Muscle layer of colon (tissue), 2 donors: ENCODE measurements around the gene TSC22D3.
"Not testable (repeated sequence)": the region's sequence is repeated elsewhere in the genome, so short reads cannot be mapped to it uniquely, and the experiment has no call there.

ENCODE experiments used
- H3K27ac ChIP-seq: one replicate; pipeline ENCODE4 v1.7.0; 2013; ENCODE audit warnings: low read depth, mild to moderate bottlenecking, low read length, moderate library complexity
- H3K27me3 ChIP-seq, 2 donors: one replicate each; pipeline ENCODE4 v1.7.0; 2013; ENCODE audit warnings: low read length in 2 of 2, mild to moderate bottlenecking in 2 of 2; ENCODE audit not compliant: insufficient read depth in 2 of 2, control insufficient read depth in 1 of 2
- H3K36me3 ChIP-seq: one replicate; pipeline ENCODE4 v1.7.0; 2013; ENCODE audit warnings: mild to moderate bottlenecking, low read length; ENCODE audit not compliant: insufficient read depth
- H3K4me1 ChIP-seq: one replicate; pipeline ENCODE4 v1.7.0; 2013; ENCODE audit warnings: mild to moderate bottlenecking, low read length; ENCODE audit not compliant: insufficient read depth
- H3K4me3 ChIP-seq, 2 donors: one replicate each; pipeline ENCODE4 v1.7.0; 2013; ENCODE audit warnings: low read length in 2 of 2, low read depth in 1 of 2, mild to moderate bottlenecking in 1 of 2, moderate library complexity in 1 of 2
- H3K9ac ChIP-seq: one replicate; pipeline ENCODE4 v1.7.0; 2013; ENCODE audit warnings: low read length
- H3K9me3 ChIP-seq: one replicate; pipeline ENCODE4 v1.7.0; 2013; ENCODE audit warnings: mild to moderate bottlenecking, low read length
- donor health status: abdominal sarcoma.
- donor health status: Adenocarcinoma of cecum.

Gene TSC22D3

DNA sequence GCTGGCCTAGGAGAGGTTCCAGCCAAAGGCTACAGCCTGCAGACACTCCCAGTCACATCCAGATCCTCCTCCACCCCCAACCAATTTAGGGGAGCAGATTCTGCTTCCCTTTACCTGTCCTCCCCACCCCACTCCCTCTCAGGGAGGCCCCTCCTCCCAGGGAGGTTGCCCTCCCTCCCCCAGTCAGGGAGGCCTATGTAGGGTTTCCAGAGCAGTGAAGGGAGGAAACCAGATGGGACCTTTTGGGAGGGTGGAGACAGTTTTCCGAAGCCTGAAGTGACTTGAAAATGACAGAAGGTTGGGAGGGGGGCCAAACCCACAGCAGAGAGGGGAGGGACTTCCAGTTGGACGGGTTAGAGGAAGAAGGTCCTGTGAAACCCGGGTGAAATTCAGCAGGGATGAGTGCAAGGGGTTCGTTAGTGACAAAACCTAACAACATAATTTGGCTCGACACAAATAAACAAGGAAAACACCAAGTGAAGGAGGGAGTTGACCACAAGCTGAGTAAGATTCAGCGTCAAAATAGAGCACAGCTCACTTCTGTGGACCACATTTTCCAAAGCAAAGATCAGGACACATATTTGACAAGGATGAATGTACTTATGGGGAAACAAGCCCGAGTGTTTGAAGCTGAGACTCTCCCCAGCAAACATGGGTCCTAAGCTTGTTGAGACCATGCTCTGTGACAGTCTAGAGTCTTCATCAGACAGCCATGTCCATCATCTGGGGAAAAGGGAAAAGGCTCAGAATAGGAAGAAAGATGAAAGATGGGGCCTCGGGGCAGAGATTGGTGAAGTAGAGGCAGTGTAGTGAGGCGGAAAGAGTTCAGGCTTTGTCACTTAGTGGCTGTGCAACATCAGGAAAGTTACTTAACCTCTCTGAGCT lies 100.9 kb downstream of the TSC22D3 start:
- H3K4me3 ChIP-seq, result peak overlapping the region in 1 of 2 donors; percentile 39
- H3K9ac ChIP-seq, result no peak overlapping the region
- peaks cover 7 to 8% of the 10 kb centered on the region in 2 donors for H3K27me3 ChIP-seq
- no peaks in the 10 kb centered on the region for H3K9me3 ChIP-seq
- H3K27ac ChIP-seq, result peak overlapping the region; percentile 48
- no peaks in the 10 kb centered on the region for H3K36me3 ChIP-seq
- peaks cover 11% of the 10 kb centered on the region for H3K4me1 ChIP-seq

DNA sequence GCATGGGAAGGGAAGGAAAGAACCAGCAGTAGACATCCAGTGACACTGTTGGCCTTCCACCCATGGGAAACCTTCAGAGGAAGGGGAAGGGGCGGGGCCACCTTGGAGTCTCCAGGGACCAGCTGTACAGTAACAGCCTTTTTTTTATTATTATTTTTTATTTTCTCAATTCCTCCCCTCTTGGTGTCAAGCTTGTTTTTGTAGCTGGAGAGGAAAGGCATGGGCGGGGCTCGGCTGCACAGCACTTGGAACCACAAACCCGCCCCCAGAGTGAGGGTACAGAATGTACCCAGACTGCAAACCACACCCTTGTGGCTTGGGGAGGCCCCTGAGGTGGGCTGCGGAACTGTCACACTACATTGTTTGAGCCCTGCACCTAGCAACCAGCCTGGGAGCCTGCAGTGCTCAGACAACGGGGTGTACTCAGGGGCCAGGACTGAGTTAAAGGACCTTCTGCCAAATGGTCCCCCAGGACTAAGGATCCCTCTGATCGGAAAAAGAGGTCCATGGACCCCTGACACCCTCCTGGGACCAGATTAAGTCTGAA lies 101.6 kb downstream of the TSC22D3 start:
- Histone ChIP-seq H3K4me1 (peaks cover 11% of the 10 kb centered on the region), H3K36me3 (no peaks in the 10 kb centered on the region), H3K27me3 (peaks cover 7 to 8% of the 10 kb centered on the region in 2 donors), H3K9me3 (no peaks in the 10 kb centered on the region), H3K9ac (no peak overlapping the region), H3K4me3 (no peak overlapping the region), H3K27ac (no peak overlapping the region)

DNA sequence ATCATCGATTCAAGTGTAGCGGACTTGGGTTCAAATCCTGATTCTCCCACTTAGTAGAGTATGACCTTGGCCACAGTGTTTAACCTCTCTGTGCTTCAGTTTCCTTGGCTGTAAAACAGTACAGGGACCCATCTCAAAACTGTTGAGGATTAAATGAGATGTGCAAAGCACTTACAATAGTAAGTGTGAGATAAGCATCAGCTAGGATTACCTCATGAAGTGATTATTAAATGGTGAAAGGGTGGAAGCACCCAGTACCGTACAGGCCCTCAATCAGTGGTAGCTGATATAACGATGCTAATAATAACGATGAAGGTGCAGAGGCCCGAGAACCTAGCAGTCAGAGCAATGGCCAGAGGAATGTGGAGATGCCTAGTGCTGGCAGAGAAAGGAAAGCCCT lies 102.2 kb downstream of the TSC22D3 start:
- H3K9ac ChIP-seq, result peak overlapping the region; percentile 5
- no peaks in the 10 kb centered on the region for H3K9me3 ChIP-seq
- no peaks in the 10 kb centered on the region for H3K36me3 ChIP-seq
- peaks cover 7 to 8% of the 10 kb centered on the region in 2 donors for H3K27me3 ChIP-seq
- H3K4me3 ChIP-seq, result no peak overlapping the region
- H3K27ac ChIP-seq, result peak overlapping the region; percentile 23
- peaks cover 11% of the 10 kb centered on the region for H3K4me1 ChIP-seq

DNA sequence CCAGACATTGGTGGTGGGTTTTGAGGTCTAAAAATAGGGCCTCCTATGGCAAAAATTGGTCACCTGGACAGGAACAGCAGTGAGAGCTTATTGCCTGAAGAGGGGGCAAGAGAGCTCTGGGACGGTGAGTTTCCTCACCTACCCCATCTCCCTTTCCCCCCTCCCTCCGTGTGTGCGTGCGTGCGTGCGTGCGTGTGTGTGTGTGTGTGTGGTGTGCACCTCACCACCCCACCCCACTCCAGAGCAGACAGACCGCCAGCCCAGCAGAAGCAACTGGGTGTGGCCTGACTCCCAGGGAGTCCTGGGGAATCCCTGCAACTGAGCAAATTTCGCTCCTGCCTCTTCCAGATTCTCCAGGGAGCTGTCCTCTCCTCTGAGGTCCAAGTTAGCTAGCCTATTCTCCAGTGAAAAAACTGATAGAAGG lies 102.6 kb downstream of the TSC22D3 start:
- H3K27ac ChIP-seq, result peak overlapping the region; percentile 23
- H3K4me3 ChIP-seq, result no peak overlapping the region
- no peaks in the 10 kb centered on the region for H3K36me3 ChIP-seq
- peaks cover 7 to 8% of the 10 kb centered on the region in 2 donors for H3K27me3 ChIP-seq
- H3K4me1 ChIP-seq, result peaks cover 11% of the 10 kb centered on the region
- H3K9ac ChIP-seq, result peak overlapping the region; percentile 5
- H3K9me3 ChIP-seq, result no peaks in the 10 kb centered on the region

DNA sequence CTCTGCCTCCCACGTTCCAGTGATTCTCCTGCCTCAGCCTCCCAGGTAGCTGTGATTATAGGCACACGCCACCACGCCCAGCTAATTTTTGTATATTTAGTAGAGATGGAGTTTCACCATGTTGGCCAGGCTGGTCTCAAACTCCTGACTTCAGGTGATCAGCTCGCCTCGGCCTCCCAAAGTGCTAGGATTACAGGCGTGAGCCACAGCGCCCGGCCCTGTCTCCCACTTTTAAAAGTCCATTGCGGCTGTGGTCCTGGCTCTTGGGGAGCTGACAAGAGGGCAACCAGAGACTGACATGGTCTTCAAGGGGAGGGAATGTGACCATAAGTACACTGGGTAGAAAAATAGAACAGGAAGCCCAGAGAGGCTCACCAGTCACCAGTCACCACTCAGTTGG lies 104.3 kb downstream of the TSC22D3 start:
- not testable (repeated sequence) for H3K36me3 ChIP-seq, H3K4me1 ChIP-seq, H3K27ac ChIP-seq, H3K27me3 ChIP-seq, H3K4me3 ChIP-seq, H3K9me3 ChIP-seq, H3K9ac ChIP-seq

DNA sequence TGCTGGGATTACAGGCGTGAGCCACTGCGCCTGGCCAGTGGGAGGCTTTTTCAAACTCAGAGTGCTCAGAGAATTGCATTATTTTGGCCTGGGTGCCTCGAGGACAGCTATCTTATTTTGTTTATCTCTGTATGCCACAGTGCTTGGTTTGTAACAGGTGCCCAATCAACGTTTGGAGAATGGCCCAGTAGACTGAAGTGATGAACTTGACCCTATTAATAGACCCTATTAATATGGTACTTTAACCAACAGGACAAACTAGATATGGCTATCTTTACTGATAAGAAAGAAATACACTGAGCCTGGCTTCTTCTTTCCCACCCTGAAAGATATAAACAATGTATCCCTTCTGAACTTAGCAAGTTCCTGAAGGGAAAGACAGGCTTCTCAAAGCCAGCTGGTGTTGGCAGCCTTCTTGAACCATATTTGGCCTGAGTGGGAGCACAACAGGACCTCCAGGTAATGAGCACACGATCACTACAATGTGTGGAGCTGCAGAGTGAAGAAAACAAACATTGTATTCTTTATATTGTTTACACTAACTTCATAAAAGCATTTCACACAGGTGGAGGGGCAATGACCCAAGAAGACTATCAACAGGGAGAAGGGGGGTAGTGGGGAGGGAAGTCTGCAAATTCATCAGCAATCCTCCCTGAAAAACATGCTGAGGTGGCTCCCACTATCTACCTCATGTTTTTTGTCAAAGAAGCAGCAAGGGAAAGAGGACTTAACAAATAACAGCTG lies 105.5 kb downstream of the TSC22D3 start:
- Histone ChIP-seq H3K4me3 (no peak overlapping the region), H3K9ac (no peak overlapping the region), H3K27me3 (peaks cover 6 to 7% of the 10 kb centered on the region in 2 donors)

DNA sequence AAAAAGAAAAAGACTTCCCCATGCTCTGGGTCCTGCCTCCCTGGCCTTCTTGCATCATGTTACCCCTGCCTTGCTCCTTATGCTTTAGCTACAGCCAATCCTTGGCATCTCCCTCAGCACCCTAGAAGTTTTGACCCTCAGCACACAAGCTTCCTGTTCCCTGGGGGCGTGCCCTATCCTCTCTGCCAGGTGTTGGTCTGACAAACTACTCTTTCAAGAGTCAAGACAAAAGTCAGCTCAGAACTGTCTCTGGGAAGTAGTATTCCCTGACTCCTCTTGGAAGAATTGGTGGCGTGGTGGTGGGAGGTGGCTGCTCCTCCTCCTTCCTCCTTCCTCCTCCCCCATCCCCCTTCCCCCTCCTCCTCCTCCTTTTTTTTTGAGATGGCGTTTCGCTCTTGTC lies 106.3 kb downstream of the TSC22D3 start:
- peaks cover 6% of the 10 kb centered on the region for H3K4me1 ChIP-seq
- no peak overlapping the region for H3K27ac ChIP-seq
- H3K9me3 ChIP-seq, result no peaks in the 10 kb centered on the region
- H3K36me3 ChIP-seq, result no peaks in the 10 kb centered on the region
- H3K9ac ChIP-seq, result no peak overlapping the region
- no peak overlapping the region for H3K4me3 ChIP-seq
- peaks cover 0 to 2% of the 10 kb centered on the region in 2 donors for H3K27me3 ChIP-seq

More for the DNA sequence above, 105.5 kb downstream of the TSC22D3 start:
- no peak overlapping the region for H3K27ac ChIP-seq
- no peaks in the 10 kb centered on the region for H3K36me3 ChIP-seq
- H3K4me1 ChIP-seq, result peaks cover 6% of the 10 kb centered on the region
- H3K9me3 ChIP-seq, result no peaks in the 10 kb centered on the region

DNA sequence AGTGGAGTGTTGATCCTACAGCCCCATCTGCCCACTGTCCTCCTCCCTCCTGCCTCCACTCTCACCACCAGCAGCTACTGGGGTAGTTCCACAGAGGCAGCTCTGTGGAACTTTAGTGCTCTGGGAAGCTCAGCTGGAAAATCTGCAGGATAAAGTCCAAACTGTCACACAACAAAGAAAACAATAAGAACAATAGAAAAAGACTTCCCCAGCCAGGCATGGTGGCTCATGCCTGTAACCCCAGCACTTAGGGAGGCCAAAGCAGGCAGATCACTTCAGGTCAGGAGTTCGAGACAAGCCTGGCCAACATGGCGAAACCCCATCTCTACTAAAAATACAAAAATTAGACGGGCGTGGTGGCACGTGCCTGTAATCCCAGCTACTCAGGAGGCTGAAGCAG lies 106.9 kb downstream of the TSC22D3 start:
- not testable (repeated sequence) for H3K27ac ChIP-seq, H3K36me3 ChIP-seq, H3K9ac ChIP-seq, H3K4me3 ChIP-seq, H3K4me1 ChIP-seq, H3K27me3 ChIP-seq, H3K9me3 ChIP-seq

DNA sequence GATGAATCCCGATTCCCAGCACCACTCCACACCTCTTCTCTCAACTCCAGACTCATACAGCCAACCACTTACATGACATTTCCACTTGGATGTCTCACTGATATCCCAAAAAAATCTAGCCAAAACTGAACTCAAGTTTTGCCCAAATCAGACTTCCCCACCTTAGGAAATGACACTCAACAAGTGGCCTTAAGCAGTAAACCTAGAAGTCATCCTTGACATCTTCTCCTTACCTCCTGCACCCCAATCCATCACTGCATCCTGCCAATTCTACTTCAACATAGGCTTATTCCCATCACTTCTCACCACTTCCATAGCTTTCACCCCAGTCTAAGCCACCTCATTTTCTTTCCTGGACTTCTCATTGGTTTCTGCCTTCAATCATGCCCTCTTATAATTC lies 108.2 kb downstream of the TSC22D3 start:
- no peaks in the 10 kb centered on the region for H3K27me3 ChIP-seq
- H3K9ac ChIP-seq, result no peak overlapping the region
- no peaks in the 10 kb centered on the region for H3K4me1 ChIP-seq
- H3K4me3 ChIP-seq, result no peak overlapping the region
- H3K36me3 ChIP-seq, result no peaks in the 10 kb centered on the region
- H3K9me3 ChIP-seq, result no peaks in the 10 kb centered on the region
- H3K27ac ChIP-seq, result no peak overlapping the region

DNA sequence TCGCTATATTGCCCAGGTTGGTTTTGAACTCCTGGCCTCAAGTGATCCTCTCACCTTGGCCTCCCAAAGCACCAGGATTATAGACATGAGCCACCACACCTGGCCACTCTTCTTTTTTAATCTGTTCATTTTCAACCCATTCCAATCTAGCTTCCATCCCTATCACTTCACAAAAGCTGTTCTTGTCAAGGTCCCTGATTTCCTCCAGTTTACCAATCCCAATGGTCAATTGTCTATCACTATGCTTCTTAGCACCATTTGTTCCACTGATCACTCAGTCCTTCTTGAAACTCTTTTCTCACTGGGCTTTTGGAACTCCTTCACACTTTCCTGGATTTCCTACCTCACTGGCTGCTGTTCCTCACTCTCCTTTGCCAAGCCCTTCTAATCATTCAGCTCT lies 108.7 kb downstream of the TSC22D3 start:
- Histone ChIP-seq H3K36me3 (no peaks in the 10 kb centered on the region), H3K27ac (no peak overlapping the region), H3K9me3 (no peaks in the 10 kb centered on the region), H3K4me1 (no peaks in the 10 kb centered on the region), H3K27me3 (no peaks in the 10 kb centered on the region), H3K4me3 (no peak overlapping the region), H3K9ac (no peak overlapping the region)
